ENCODE measurements around the gene GPBP1L1. TPM values are rescaled to one million over a fixed set of nuclear protein-coding genes. Genes with fewer than 3 reads are reported as not detected.

GPBP1L1 gene
- total RNA-seq, 4 donors from 2014 or later = 107 to 148 (median 128) TPM

DNA sequence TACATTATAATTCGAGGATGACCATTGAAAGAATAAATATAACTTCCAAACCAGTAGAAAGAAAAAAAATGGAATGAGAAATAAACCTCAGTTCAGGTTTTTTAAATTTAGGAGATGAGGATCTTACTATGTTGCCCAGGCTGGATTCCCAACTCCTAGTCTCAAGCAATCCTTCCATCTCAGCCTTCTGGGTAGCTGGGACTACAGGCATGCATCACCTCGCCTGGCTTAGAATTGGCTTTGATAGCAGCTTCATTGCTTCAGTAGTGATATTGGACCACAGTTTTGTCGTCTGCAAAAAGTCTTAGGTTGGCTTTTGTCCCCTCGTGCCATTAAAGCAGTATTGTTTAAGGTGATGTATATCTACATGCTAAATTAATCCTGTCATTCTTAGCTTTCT lies 99.6 kb downstream of the GPBP1L1 start:
- 72 to 76% methylated on average over 4 of the region's 4 CpGs for WGBS, 2 donors
- Histone ChIP-seq H3K27ac (no peak overlapping the region), H3K27me3 (no peaks in the 10 kb centered on the region), H3K9me3 (no peaks in the 10 kb centered on the region), H3K4me3 (no peak overlapping the region), H3K4me1 (peaks cover 0 to 27% (median 13%) of the 10 kb centered on the region in 4 donors), H3K36me3 (peaks cover 0 to 6% (median 0%) of the 10 kb centered on the region in 3 donors)
- TF ChIP-seq EP300 (IDR thresholded peaks at IDR 0.05) = no peak
- TF ChIP-seq, protein P1, sequence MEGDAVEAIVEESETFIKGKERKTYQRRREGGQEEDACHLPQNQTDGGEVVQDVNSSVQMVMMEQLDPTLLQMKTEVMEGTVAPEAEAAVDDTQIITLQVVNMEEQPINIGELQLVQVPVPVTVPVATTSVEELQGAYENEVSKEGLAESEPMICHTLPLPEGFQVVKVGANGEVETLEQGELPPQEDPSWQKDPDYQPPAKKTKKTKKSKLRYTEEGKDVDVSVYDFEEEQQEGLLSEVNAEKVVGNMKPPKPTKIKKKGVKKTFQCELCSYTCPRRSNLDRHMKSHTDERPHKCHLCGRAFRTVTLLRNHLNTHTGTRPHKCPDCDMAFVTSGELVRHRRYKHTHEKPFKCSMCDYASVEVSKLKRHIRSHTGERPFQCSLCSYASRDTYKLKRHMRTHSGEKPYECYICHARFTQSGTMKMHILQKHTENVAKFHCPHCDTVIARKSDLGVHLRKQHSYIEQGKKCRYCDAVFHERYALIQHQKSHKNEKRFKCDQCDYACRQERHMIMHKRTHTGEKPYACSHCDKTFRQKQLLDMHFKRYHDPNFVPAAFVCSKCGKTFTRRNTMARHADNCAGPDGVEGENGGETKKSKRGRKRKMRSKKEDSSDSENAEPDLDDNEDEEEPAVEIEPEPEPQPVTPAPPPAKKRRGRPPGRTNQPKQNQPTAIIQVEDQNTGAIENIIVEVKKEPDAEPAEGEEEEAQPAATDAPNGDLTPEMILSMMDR (IDR thresholded peaks at IDR 0.05) = no peak
- no peak for TF ChIP-seq POLR2A (IDR thresholded peaks at IDR 0.05)
- no peak for DNase-seq (ENCODE audit: low spot score in 2 of 2)

DNA sequence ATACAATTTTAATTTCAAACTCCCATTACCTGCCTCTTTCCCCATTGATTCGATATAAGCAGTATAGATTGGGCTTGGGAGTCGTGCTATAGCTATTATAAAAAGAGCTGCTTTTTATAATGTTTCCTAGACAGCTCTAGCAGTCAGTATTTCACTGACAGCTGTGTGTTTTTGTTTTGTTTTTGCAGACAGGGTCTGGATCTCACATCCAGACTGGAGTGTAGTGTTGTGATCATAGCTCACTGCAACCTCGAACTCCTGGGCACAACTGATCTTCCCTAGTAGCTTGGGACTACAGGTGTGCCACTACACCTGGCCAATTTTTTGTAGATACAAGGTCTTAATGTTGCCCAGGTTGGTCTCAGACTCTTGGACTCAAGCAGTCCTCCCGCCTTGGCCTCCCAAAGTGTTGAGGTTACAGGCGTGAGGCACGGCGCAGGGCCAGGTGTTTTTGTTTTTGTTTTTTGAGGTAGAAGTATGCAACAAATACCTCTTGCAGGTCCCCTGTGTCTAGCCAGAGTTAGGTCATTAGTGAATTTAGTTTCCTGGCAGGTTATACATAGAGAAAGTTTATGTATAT lies 100.7 kb downstream of the GPBP1L1 start:
- 35 to 42% methylated on average over 7 of the region's 7 CpGs for WGBS, 2 donors
- TF ChIP-seq, protein P1 (IDR thresholded peaks at IDR 0.05) = no peak
- TF ChIP-seq EP300 (IDR thresholded peaks at IDR 0.05) = no peak
- TF ChIP-seq POLR2A (IDR thresholded peaks at IDR 0.05) = no peak
- H3K36me3 ChIP-seq = no peaks in the 10 kb centered on the region
- H3K27me3 ChIP-seq = no peaks in the 10 kb centered on the region
- H3K4me3 ChIP-seq = peak overlapping the region; percentile 81 to 82 (median 82)
- H3K27ac ChIP-seq = peak overlapping the region in 2 of 4 donors; percentile 90 to 93
- no peaks in the 10 kb centered on the region for H3K9me3 ChIP-seq
- peaks cover 0 to 24% (median 13%) of the 10 kb centered on the region in 4 donors for H3K4me1 ChIP-seq
- no peak for DNase-seq (ENCODE audit: low spot score in 2 of 2)

DNA sequence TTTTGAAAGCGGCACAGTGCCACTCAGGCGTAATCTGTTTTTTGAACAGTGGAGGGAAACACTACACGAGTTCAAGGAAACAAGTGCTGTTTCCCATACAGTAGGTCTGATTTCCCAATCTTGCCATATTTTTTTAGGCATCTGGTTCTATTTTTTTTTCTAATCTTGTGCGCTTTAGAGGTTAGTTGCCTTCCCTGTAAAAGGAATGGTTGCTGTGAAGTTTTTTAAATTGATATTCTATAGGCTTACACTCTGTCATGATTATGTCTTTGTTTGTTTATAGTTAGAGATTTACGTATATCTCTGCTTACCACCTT lies 101.3 kb downstream of the GPBP1L1 start:
- peak overlapping the region in 2 of 4 donors; percentile 90 to 93 for H3K27ac ChIP-seq
- peaks cover 0 to 24% (median 13%) of the 10 kb centered on the region in 4 donors for H3K4me1 ChIP-seq
- no peaks in the 10 kb centered on the region for H3K36me3 ChIP-seq
- TF ChIP-seq, protein P1 (IDR thresholded peaks at IDR 0.05) = peak in 2 of 5 experiments; percentile 7 to 8
- TF ChIP-seq EP300 (IDR thresholded peaks at IDR 0.05) (no peak), POLR2A (IDR thresholded peaks at IDR 0.05) (no peak)
- no peak for DNase-seq (ENCODE audit: low spot score in 2 of 2)
- WGBS, 2 donors = 1 to 2% methylated on average over 5 of the region's 5 CpGs
- no peaks in the 10 kb centered on the region for H3K27me3 ChIP-seq
- H3K4me3 ChIP-seq = peak overlapping the region; percentile 81 to 82 (median 82)
- H3K9me3 ChIP-seq = no peaks in the 10 kb centered on the region

DNA sequence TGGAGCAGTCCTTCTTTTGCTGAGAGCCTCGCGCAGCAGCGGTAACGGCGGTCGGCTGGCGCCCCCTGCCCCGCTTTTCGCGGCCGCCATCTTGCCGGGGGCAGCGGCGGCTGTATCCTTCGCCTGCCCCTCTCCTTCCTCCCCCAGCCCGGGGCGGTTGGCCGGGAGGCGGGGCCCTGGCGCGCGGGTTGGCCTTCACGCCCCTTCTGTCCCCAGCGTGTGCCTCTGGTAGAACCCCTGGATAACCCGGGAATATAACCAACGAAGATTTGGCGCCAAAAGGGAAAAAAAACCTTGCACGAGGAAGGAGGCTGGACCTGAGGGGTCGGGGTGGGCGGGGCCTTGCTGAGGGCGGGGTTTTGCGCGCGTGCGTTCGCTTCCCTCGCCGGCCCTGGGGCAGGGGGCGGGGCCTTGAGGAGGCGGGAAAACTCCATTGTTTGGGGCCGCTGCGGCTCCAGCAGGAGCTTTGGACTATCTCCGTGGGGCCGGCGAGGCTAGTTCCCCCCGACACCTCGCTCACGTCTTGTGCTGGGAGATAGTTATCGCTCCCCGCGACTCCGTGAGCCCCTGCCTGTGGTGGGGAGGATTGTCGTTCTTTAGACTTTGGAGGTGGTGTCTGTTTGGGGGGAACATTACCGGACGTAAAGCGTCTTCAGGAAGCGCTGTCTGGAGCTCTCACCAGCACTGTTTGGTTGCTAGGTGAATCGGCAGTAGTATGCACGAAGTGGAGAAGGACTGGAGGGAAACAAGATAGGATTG lies 101.8 kb downstream of the GPBP1L1 start:
- Histone ChIP-seq H3K27ac (peak overlapping the region; percentile 66 to 94 (median 92)), H3K4me3 (peak overlapping the region; percentile 81 to 82 (median 82)), H3K9me3 (no peaks in the 10 kb centered on the region), H3K27me3 (no peaks in the 10 kb centered on the region), H3K4me1 (peaks cover 0 to 24% (median 13%) of the 10 kb centered on the region in 4 donors), H3K36me3 (no peaks in the 10 kb centered on the region)
- DNase-seq (ENCODE audit: low spot score in 2 of 2) = peak; percentile 76 to 82
- no peak for TF ChIP-seq EP300 (IDR thresholded peaks at IDR 0.05)
- TF ChIP-seq, protein P1 (IDR thresholded peaks at IDR 0.05) = no peak
- TF ChIP-seq POLR2A (IDR thresholded peaks at IDR 0.05) = no peak
- WGBS, 2 donors = 0 to 1% methylated on average over 46 to 55 of the region's 59 CpGs

All from tibial nerve (tissue), 4 donors.